Keratinocyte (primary cell): ENCODE data around the gene ENTPD2. TPM values are rescaled to one million over a fixed set of nuclear protein-coding genes. Genes with fewer than 3 reads are reported as not detected.

Experiments used
- DNase-seq: peaks from one replicate; pipeline ENCODE4 v3.0.0-alpha.2; 2011; ENCODE audit warnings: low read depth, missing footprints, low spot score
- FAIRE-seq: peaks from 2 replicates; lab custom pipeline; 2011; peaks lifted over from hg19 to GRCh38; lab: Jason Lieb, UNC
- H2AFZ ChIP-seq: 2 replicates; pipeline ENCODE4 v1.6.0; 2012; ENCODE audit warnings: low read length, control low read depth, inconsistent platforms; ENCODE audit not compliant: control insufficient read depth
- H3K27ac ChIP-seq: 2 replicates; pipeline ENCODE4 v1.5.1; 2011; ENCODE audit warnings: low read length; ENCODE audit not compliant: control insufficient read depth, insufficient read depth
- H3K27me3 ChIP-seq: 3 replicates; pipeline ENCODE4 v1.6.0; 2011; ENCODE audit warnings: low read length; ENCODE audit not compliant: control insufficient read depth, insufficient read depth; ENCODE audit errors: extremely low read depth
- H3K36me3 ChIP-seq, 2 experiments: 2 replicates in 1 of 2; 3 replicates in 1 of 2; pipeline ENCODE4 v1.5.1; 2011; ENCODE audit warnings: low read length in 2 of 2, mild to moderate bottlenecking in 1 of 2; ENCODE audit not compliant: control insufficient read depth in 2 of 2, insufficient read depth in 2 of 2; ENCODE audit errors: extremely low read depth in 1 of 2
- H3K4me1 ChIP-seq: 3 replicates; pipeline ENCODE4 v1.5.1; 2011; ENCODE audit warnings: low read length; ENCODE audit not compliant: control insufficient read depth, insufficient read depth; ENCODE audit errors: extremely low read depth
- H3K4me2 ChIP-seq: 3 replicates; pipeline ENCODE4 v1.6.0; 2011; ENCODE audit warnings: low read depth, low read length; ENCODE audit not compliant: control insufficient read depth, insufficient read depth; ENCODE audit errors: extremely low read depth
- H3K4me3 ChIP-seq, 3 experiments: fragments of 200-600 bp in 1 of 3; sonication (generic) in 1 of 3; 2 replicates in 2 of 3; 3 replicates in 1 of 3; pipeline ENCODE4 v1.5.1; 2011 to 2016; ENCODE audit warnings: low read length in 3 of 3, mild to moderate bottlenecking in 3 of 3, control low read depth in 2 of 3, inconsistent platforms in 1 of 3, low read depth in 1 of 3, mixed read lengths in 1 of 3, mixed run types in 1 of 3, moderate library complexity in 1 of 3; ENCODE audit not compliant: control insufficient read depth in 2 of 3, insufficient read depth in 2 of 3; ENCODE audit errors: extremely low read depth in 1 of 3
- H3K79me2 ChIP-seq: 2 replicates; pipeline ENCODE4 v1.6.0; 2012; ENCODE audit warnings: low read length; ENCODE audit not compliant: control insufficient read depth, insufficient read depth
- H3K9ac ChIP-seq: 3 replicates; pipeline ENCODE4 v1.6.0; 2011; ENCODE audit warnings: low read length; ENCODE audit not compliant: control insufficient read depth, insufficient read depth; ENCODE audit errors: extremely low read depth
- H3K9me1 ChIP-seq: 3 replicates; pipeline ENCODE4 v1.6.0; 2011; ENCODE audit warnings: low read length; ENCODE audit not compliant: control insufficient read depth, insufficient read depth; ENCODE audit errors: extremely low read depth
- H3K9me3 ChIP-seq: 2 replicates; pipeline ENCODE4 v1.5.1; 2012; ENCODE audit warnings: low read depth, low read length; ENCODE audit not compliant: control insufficient read depth
- H4K20me1 ChIP-seq: 3 replicates; pipeline ENCODE4 v1.6.0; 2011; ENCODE audit warnings: low read length; ENCODE audit not compliant: control insufficient read depth, insufficient read depth; ENCODE audit errors: extremely low read depth
- EZH2 ChIP-seq: IDR thresholded peaks from one replicate; pipeline ENCODE4 v1.6.1; 2012; ENCODE audit warnings: inconsistent platforms, mild to moderate bottlenecking, low read length, moderate library complexity
- dilution Hi-C: fragments of 300-500 bp; cut with MboI; formaldehyde crosslinking; loops from one replicate; pipeline ENCODE4 v1.7.0; 2020; ENCODE audit warnings: low sequenced_read_pairs; ENCODE audit not compliant: extremely low pct_ligation_motif_present
- polyA plus RNA-seq, 5 experiments: library from polyadenylated mRNA; depleted of rRNA in 3 of 5; stranded (reverse) in 3 of 5; stranded (forward) in 1 of 5; unstranded in 1 of 5; fragments of >200 nt; gene quantifications; 1 replicate in 1 of 5; 2 replicates in 3 of 5; 3 replicates in 1 of 5; pipeline versions ENCODE4 v1.2.1 to v1.2.3, GENCODE V29; 2011 to 2012; ENCODE audit warnings: missing spikeins in 2 of 5, low read depth in 1 of 5, low replicate concordance in 1 of 5
- TF ChIP-seq, protein P1 (sequence below), 3 experiments: IDR thresholded peaks in 1 of 3; conservative IDR thresholded peaks in 1 of 3; optimal IDR thresholded peaks in 1 of 3; 2 replicates in 2 of 3; 3 replicates in 1 of 3; pipeline versions ENCODE3 to v1.5.1; 2011; ENCODE audit warnings: low read length in 3 of 3, mild to moderate bottlenecking in 3 of 3, moderate library complexity in 2 of 3, control low read depth in 1 of 3, inconsistent platforms in 1 of 3; ENCODE audit not compliant: insufficient read depth in 2 of 3; ENCODE audit errors: extremely low read depth in 1 of 3

The ENTPD2 gene
- polyA plus RNA-seq, 1 donor (not counting 4 experiments of a cell fraction or from before 2014, with no cell fraction given): 0.52 TPM

DNA sequence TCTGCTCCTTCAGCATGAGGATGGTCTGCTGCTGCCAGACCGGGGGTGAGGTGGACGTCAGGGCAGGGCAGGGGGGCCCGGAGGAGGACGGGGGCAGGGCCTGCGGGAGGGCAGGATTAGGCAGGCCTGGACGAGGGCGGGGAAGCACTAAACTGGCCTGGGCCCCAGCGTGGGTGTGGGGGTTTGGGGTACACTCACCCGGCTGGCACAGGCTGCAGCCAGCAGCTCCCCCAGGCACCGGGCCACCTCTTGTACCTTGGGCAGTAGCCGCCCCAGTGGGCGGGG lies 11.0 kb upstream of the ENTPD2 start:
- no peaks in the 10 kb centered on the region for H3K79me2 ChIP-seq
- FAIRE-seq (no peak), DNase-seq (no peak)
- dilution Hi-C loops: no loop called here
- no peak overlapping the region for H3K27ac ChIP-seq
- no peaks in the 10 kb centered on the region for H3K9me1 ChIP-seq
- H4K20me1 ChIP-seq: no peaks in the 10 kb centered on the region
- TF ChIP-seq, protein P1, sequence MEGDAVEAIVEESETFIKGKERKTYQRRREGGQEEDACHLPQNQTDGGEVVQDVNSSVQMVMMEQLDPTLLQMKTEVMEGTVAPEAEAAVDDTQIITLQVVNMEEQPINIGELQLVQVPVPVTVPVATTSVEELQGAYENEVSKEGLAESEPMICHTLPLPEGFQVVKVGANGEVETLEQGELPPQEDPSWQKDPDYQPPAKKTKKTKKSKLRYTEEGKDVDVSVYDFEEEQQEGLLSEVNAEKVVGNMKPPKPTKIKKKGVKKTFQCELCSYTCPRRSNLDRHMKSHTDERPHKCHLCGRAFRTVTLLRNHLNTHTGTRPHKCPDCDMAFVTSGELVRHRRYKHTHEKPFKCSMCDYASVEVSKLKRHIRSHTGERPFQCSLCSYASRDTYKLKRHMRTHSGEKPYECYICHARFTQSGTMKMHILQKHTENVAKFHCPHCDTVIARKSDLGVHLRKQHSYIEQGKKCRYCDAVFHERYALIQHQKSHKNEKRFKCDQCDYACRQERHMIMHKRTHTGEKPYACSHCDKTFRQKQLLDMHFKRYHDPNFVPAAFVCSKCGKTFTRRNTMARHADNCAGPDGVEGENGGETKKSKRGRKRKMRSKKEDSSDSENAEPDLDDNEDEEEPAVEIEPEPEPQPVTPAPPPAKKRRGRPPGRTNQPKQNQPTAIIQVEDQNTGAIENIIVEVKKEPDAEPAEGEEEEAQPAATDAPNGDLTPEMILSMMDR (optimal IDR thresholded peaks at IDR 0.05 in 1 of 3, IDR thresholded peaks at IDR 0.05 in 1 of 3, conservative IDR thresholded peaks at IDR 0.05 in 1 of 3; ENCODE audit: extremely low read depth in 1 of 3, insufficient read depth in 2 of 3, low read length in 3 of 3): no peak
- TF ChIP-seq EZH2: no peak
- no peak overlapping the region for H3K9ac ChIP-seq
- H3K9me3 ChIP-seq: no peaks in the 10 kb centered on the region
- H3K4me2 ChIP-seq: no peak overlapping the region
- no peaks in the 10 kb centered on the region for H3K36me3 ChIP-seq
- H3K4me1 ChIP-seq: peaks cover 22% of the 10 kb centered on the region
- no peaks in the 10 kb centered on the region for H3K27me3 ChIP-seq
- H2AFZ ChIP-seq: no peak overlapping the region
- H3K4me3 ChIP-seq: no peak overlapping the region

DNA sequence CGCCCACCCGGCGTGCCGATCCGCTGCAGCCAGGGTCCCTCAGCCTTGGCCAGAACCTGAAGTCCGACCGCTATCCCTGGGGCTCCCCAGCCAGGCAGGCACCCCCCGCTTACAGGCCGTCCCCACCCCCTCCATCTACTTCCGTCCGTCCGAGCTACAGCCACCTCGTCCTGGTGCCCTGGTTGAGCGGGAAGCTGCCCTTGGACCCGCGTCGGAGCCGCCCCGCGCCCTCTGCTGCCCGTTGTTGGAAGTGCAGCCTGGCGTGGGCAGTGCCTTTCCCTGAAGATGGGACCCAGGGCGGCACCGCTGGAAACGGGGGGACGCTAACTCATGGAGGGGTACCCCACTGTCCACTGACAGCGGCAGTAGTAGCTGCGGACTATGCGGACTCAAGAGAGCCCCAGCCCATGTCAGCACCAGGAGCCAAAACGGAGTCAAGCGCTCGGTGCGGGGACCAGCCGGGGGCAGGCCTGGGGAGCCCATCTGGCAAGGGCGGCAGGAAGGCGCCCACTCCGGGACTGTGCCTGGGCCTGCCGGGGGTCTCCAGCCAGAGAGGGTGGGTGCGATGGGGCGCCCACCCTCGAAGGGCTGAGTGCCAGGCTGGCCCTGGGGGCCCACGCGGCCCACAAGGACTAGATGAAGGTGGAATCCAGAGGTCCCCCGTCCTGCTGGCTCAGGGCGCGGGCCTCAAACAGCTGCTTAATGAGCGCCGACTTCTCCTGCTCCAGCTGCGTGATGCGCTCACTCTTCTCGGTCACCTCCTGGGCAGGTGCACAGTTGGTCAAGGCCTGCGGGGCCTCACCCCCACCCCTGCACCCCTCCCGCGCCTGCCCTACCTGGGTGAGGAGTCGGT lies 10.4 kb upstream of the ENTPD2 start:
- no peaks in the 10 kb centered on the region for H4K20me1 ChIP-seq
- dilution Hi-C loops: no loop called here
- FAIRE-seq (no peak), DNase-seq (no peak)
- H3K9me1 ChIP-seq: no peaks in the 10 kb centered on the region
- peaks cover 18% of the 10 kb centered on the region for H3K4me1 ChIP-seq
- no peak overlapping the region for H3K27ac ChIP-seq
- H3K79me2 ChIP-seq: no peaks in the 10 kb centered on the region
- no peak overlapping the region for H3K9ac ChIP-seq
- no peak overlapping the region for H2AFZ ChIP-seq
- H3K4me2 ChIP-seq: no peak overlapping the region
- TF ChIP-seq EZH2: no peak
- TF ChIP-seq, protein P1 (optimal IDR thresholded peaks at IDR 0.05 in 1 of 3, IDR thresholded peaks at IDR 0.05 in 1 of 3, conservative IDR thresholded peaks at IDR 0.05 in 1 of 3; ENCODE audit: extremely low read depth in 1 of 3, insufficient read depth in 2 of 3, low read length in 3 of 3): peak; percentile 74 to 97 (median 95)
- no peaks in the 10 kb centered on the region for H3K36me3 ChIP-seq
- no peaks in the 10 kb centered on the region for H3K27me3 ChIP-seq
- H3K9me3 ChIP-seq: no peaks in the 10 kb centered on the region
- no peak overlapping the region for H3K4me3 ChIP-seq
